Measurements from ENCODE around the gene ARL4A.

Gene ARL4A

GRCh38 chr7:12699299-12699698 lies 11.9 kb downstream of the ARL4A start:
- DNase-seq (ENCODE audit: low read depth in 2 of 3, low spot score in 2 of 3), result no peak

- no peak for DNase-seq (ENCODE audit: low read depth in 2 of 3, low spot score in 2 of 3)
These were observed 14.0 kb downstream of the ARL4A start for GRCh38 chr7:12701433-12701832.

- no peak for DNase-seq (ENCODE audit: low read depth in 2 of 3, low spot score in 2 of 3)
These were observed 16.4 kb downstream of the ARL4A start for GRCh38 chr7:12703881-12704280.

- DNase-seq (ENCODE audit: low read depth in 2 of 3, low spot score in 2 of 3), result no peak
These were observed 18.4 kb downstream of the ARL4A start for GRCh38 chr7:12705878-12706277.

- DNase-seq (ENCODE audit: low read depth in 2 of 3, low spot score in 2 of 3), result no peak
These were observed 19.6 kb downstream of the ARL4A start for GRCh38 chr7:12706900-12707536.

GRCh38 chr7:12708314-12708713 lies 20.9 kb downstream of the ARL4A start:
- no peak for DNase-seq (ENCODE audit: low read depth in 2 of 3, low spot score in 2 of 3)

GRCh38 chr7:12709726-12710502 lies 22.5 kb downstream of the ARL4A start:
- no peak for DNase-seq (ENCODE audit: low read depth in 2 of 3, low spot score in 2 of 3)

- no peak for DNase-seq (ENCODE audit: low read depth in 2 of 3, low spot score in 2 of 3)
These were observed 23.7 kb downstream of the ARL4A start for GRCh38 chr7:12711124-12711523.

GRCh38 chr7:12712236-12712635 lies 24.8 kb downstream of the ARL4A start:
- no peak for DNase-seq (ENCODE audit: low read depth in 2 of 3, low spot score in 2 of 3)

GRCh38 chr7:12713625-12714378 lies 26.4 kb downstream of the ARL4A start:
- no peak for DNase-seq (ENCODE audit: low read depth in 2 of 3, low spot score in 2 of 3)

- no peak for DNase-seq (ENCODE audit: low read depth in 2 of 3, low spot score in 2 of 3)
These were observed 26.9 kb downstream of the ARL4A start for GRCh38 chr7:12714379-12714737.

GRCh38 chr7:12715372-12716133 lies 28.1 kb downstream of the ARL4A start:
- DNase-seq (ENCODE audit: low read depth in 2 of 3, low spot score in 2 of 3), result peak in 2 of 3 experiments; percentile 7 to 12

GRCh38 chr7:12716134-12716681 lies 28.8 kb downstream of the ARL4A start:
- no peak for DNase-seq (ENCODE audit: low read depth in 2 of 3, low spot score in 2 of 3)

- DNase-seq (ENCODE audit: low read depth in 2 of 3, low spot score in 2 of 3), result no peak
These were observed 29.3 kb downstream of the ARL4A start for GRCh38 chr7:12716722-12717121.

- DNase-seq (ENCODE audit: low read depth in 2 of 3, low spot score in 2 of 3), result no peak
These were observed 31.9 kb downstream of the ARL4A start for GRCh38 chr7:12719141-12719919.

GRCh38 chr7:12719981-12720865 lies 32.8 kb downstream of the ARL4A start:
- no peak for DNase-seq (ENCODE audit: low read depth in 2 of 3, low spot score in 2 of 3)

GRCh38 chr7:12721286-12721830 lies 33.9 kb downstream of the ARL4A start:
- no peak for DNase-seq (ENCODE audit: low read depth in 2 of 3, low spot score in 2 of 3)

- no peak for DNase-seq (ENCODE audit: low read depth in 2 of 3, low spot score in 2 of 3)
These were observed 34.7 kb downstream of the ARL4A start for GRCh38 chr7:12722136-12722535.
